LoVo (cell line): ENCODE results near the gene AGPAT3.

ENCODE experiments used
- DNase-seq: peaks from one replicate; pipeline ENCODE4 v3.0.0-alpha.2; 2016; ENCODE audit warnings: low spot score

The AGPAT3 gene

GRCh38 chr21:44024257-44024656 lies 159.2 kb downstream of the AGPAT3 start:
- DNase-seq: no peak

- DNase-seq: no peak
Measured at GRCh38 chr21:44024887-44025353, 159.9 kb downstream of the AGPAT3 start.

DNA sequence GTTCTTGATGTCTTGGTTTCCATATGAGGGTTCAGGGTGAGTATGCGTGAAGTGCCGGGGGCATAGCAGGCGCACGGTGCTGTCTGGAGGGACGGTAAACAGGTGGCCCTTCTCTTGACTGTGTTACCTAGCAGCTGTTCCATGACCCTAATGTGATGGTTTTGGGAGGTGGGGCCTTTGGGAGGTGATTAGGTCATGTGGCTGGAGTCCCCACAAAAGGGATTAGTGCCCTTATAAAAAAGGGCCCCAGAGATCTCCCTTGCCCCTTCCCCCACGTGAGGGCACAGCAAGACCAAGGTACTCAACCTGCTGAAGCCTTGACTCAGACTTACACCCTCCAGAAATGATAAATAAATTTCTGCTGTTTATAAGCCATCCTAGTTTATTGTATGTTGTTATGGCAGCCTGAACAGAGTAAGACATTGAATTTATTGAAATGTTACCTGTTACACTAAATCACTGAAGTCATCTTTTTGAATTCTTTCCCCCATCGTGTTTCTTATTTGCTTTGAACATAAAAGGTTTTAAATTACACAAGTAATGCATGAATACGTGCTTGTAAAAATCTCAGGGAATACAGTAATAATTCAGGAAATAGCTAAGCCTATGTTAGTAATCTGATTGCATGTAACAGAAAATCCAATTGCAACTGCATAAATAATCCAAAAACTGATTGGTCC lies 162.7 kb downstream of the AGPAT3 start:
- no peak for DNase-seq

GRCh38 chr21:44028287-44028659 lies 163.2 kb downstream of the AGPAT3 start:
- DNase-seq: no peak

GRCh38 chr21:44029460-44030087 lies 164.6 kb downstream of the AGPAT3 start:
- no peak for DNase-seq

- DNase-seq: no peak
Measured at GRCh38 chr21:44035244-44035643, 170.2 kb downstream of the AGPAT3 start.
